H1 (cell line): ENCODE data around the gene DHRS4. TPM values are rescaled to one million over a fixed set of nuclear protein-coding genes. Genes with fewer than 3 reads are reported as not detected.
A peak's percentile ranks its signal among the peaks of the same experiment; 100 is the strongest.
"Not testable (repeated sequence)": the region's sequence is repeated elsewhere in the genome, so short reads cannot be mapped to it uniquely, and the experiment has no call there.

Experiments
- CTCF ChIA-PET: fragments of 300-600 bp; sonication (Branson Sonifier 250); formaldehyde crosslinking; loops from one replicate; lab custom pipeline; 2021; ENCODE audit not compliant: partially characterized antibody; lab: Charles Lee
- POLR2A ChIA-PET: fragments of 300-600 bp; sonication (Branson Sonifier 250); formaldehyde crosslinking; loops from one replicate; lab custom pipeline; 2021; ENCODE audit warnings: inconsistent platforms; ENCODE audit not compliant: partially characterized antibody; lab: Charles Lee
- DNase-seq, 2 experiments: peaks; one replicate each; pipeline versions ENCODE4 v3.0.0 to v3.0.0-alpha.2; 2010 to 2022; ENCODE audit warnings: low spot score in 2 of 2, low read depth in 1 of 2, mixed read lengths in 1 of 2
- FAIRE-seq: peaks from 2 replicates; lab custom pipeline; 2011; peaks lifted over from hg19 to GRCh38; lab: Jason Lieb, UNC
- H2AFZ ChIP-seq: 2 replicates; pipeline ENCODE4 v1.8.1; 2012; ENCODE audit warnings: low read length, inconsistent platforms
- H2AK5ac ChIP-seq: 2 replicates; pipeline ENCODE4 v1.6.1; 2013; ENCODE audit warnings: low read depth, low read length
- H2BK120ac ChIP-seq: replicated peaks from 2 replicates; pipeline ENCODE3; 2013; ENCODE audit warnings: low read depth, low read length, inconsistent platforms
- H2BK12ac ChIP-seq: 2 replicates; pipeline ENCODE4 v1.6.1; 2013; ENCODE audit warnings: low read depth, low read length
- H2BK15ac ChIP-seq: 2 replicates; pipeline ENCODE4 v1.6.1; 2013; ENCODE audit warnings: low read length
- H2BK20ac ChIP-seq: 2 replicates; pipeline ENCODE4 v1.6.1; 2013; ENCODE audit warnings: low read length
- H2BK5ac ChIP-seq: 2 replicates; pipeline ENCODE4 v1.6.1; 2013; ENCODE audit warnings: low read depth, low read length
- H3K14ac ChIP-seq: 2 replicates; pipeline ENCODE4 v1.6.1; 2013; ENCODE audit warnings: inconsistent platforms; ENCODE audit not compliant: insufficient read length
- H3K18ac ChIP-seq: 2 replicates; pipeline ENCODE4 v1.6.1; 2013; ENCODE audit warnings: low read length; ENCODE audit errors: extremely low read depth
- H3K23ac ChIP-seq: 2 replicates; pipeline ENCODE4 v1.6.1; 2013; ENCODE audit warnings: inconsistent platforms; ENCODE audit not compliant: insufficient read length
- H3K23me2 ChIP-seq: 2 replicates; pipeline ENCODE4 v1.6.1; 2013; ENCODE audit warnings: low read depth, low read length
- H3K27ac ChIP-seq: 2 replicates; pipeline ENCODE4 v1.6.1; 2011; ENCODE audit warnings: low read depth, low read length, inconsistent platforms
- H3K27me3 ChIP-seq, 4 experiments: replicated peaks in 1 of 4; 1 replicate in 1 of 4; 2 replicates in 3 of 4; pipeline versions ENCODE4 v1.6.1 to v1.8.1; 2011 to 2013; ENCODE audit warnings: low read length in 3 of 4, mild to moderate bottlenecking in 3 of 4, inconsistent platforms in 2 of 4, mixed read lengths in 2 of 4, moderate library complexity in 1 of 4; ENCODE audit not compliant: control insufficient read depth in 3 of 4, insufficient read depth in 3 of 4; ENCODE audit errors: extremely low read depth in 1 of 4
- H3K36me3 ChIP-seq, 4 experiments: 2 replicates each; pipeline versions ENCODE4 v1.6.1 to v1.8.1; 2011 to 2013; ENCODE audit warnings: mild to moderate bottlenecking in 4 of 4, low read length in 3 of 4, moderate library complexity in 2 of 4, control low read depth in 1 of 4, inconsistent platforms in 1 of 4; ENCODE audit not compliant: insufficient read depth in 4 of 4, control insufficient read depth in 2 of 4
- H3K4ac ChIP-seq: replicated peaks from 2 replicates; pipeline ENCODE3; 2013; ENCODE audit warnings: low read length, low read depth, mixed read lengths, inconsistent platforms; ENCODE audit not compliant: insufficient read length
- H3K4me1 ChIP-seq, 4 experiments: replicated peaks in 1 of 4; 1 replicate in 1 of 4; 2 replicates in 3 of 4; pipeline versions ENCODE4 v1.6.1 to v1.8.1; 2011 to 2013; ENCODE audit warnings: low read length in 3 of 4, inconsistent platforms in 2 of 4, mixed read lengths in 1 of 4; ENCODE audit not compliant: insufficient read depth in 4 of 4, control insufficient read depth in 3 of 4
- H3K4me2 ChIP-seq, 2 experiments: 2 replicates each; pipeline versions ENCODE4 v1.6.1 to v1.8.1; 2011 to 2013; ENCODE audit warnings: low read depth in 2 of 2, low read length in 2 of 2, control low read depth in 1 of 2, inconsistent platforms in 1 of 2, mild to moderate bottlenecking in 1 of 2; ENCODE audit not compliant: insufficient read depth in 1 of 2
- H3K4me3 ChIP-seq, 4 experiments: fragments of 200-600, 300-600 bp in 1 of 4; sonication (generic), shearing (Covaris generic), sonication (Bioruptor Twin) in 1 of 4; 2 replicates each; pipeline versions ENCODE4 v1.5.1 to v1.8.1; 2011 to 2016; ENCODE audit warnings: low read length in 4 of 4, low read depth in 3 of 4, control low read depth in 2 of 4, inconsistent platforms in 2 of 4, mild to moderate bottlenecking in 2 of 4, mixed read lengths in 1 of 4, moderate library complexity in 1 of 4; ENCODE audit not compliant: insufficient read depth in 2 of 4; ENCODE audit errors: extremely low read depth in 1 of 4
- H3K56ac ChIP-seq: replicated peaks from 2 replicates; pipeline ENCODE3; 2013; ENCODE audit warnings: low read depth, mild to moderate bottlenecking, mixed read lengths, low read length, inconsistent platforms; ENCODE audit not compliant: insufficient read length
- H3K79me1 ChIP-seq: 2 replicates; pipeline ENCODE4 v1.6.1; 2013; ENCODE audit warnings: low read depth, low read length, control low read depth
- H3K79me2 ChIP-seq, 2 experiments: 2 replicates each; pipeline versions ENCODE4 v1.6.1 to v1.8.1; 2012 to 2013; ENCODE audit warnings: low read length in 2 of 2, mild to moderate bottlenecking in 2 of 2, inconsistent platforms in 1 of 2; ENCODE audit not compliant: insufficient read depth in 2 of 2, control insufficient read depth in 1 of 2
- H3K9ac ChIP-seq, 4 experiments: replicated peaks in 1 of 4; 1 replicate in 1 of 4; 2 replicates in 3 of 4; pipeline versions ENCODE4 v1.6.1 to v1.8.1; 2011 to 2013; ENCODE audit warnings: low read depth in 3 of 4, low read length in 3 of 4, control low read depth in 2 of 4, mild to moderate bottlenecking in 2 of 4, moderate library complexity in 2 of 4, inconsistent platforms in 1 of 4; ENCODE audit errors: extremely low read depth in 1 of 4
- H3K9me3 ChIP-seq, 2 experiments: 2 replicates each; pipeline versions ENCODE4 v1.6.1 to v1.8.1; 2012 to 2013; ENCODE audit warnings: mild to moderate bottlenecking in 2 of 2, moderate library complexity in 2 of 2, control low read depth in 1 of 2, inconsistent platforms in 1 of 2, low read depth in 1 of 2, low read length in 1 of 2, mixed read lengths in 1 of 2; ENCODE audit not compliant: insufficient read depth in 2 of 2
- H4K20me1 ChIP-seq, 2 experiments: replicated peaks in 1 of 2; 2 replicates each; pipeline versions ENCODE3 to v1.8.1; 2011 to 2013; ENCODE audit warnings: inconsistent platforms in 2 of 2, low read length in 2 of 2, mild to moderate bottlenecking in 1 of 2; ENCODE audit not compliant: insufficient read depth in 2 of 2, control insufficient read depth in 1 of 2
- H4K5ac ChIP-seq: 2 replicates; pipeline ENCODE4 v1.6.1; 2013; ENCODE audit warnings: low read length, low read depth, mixed read lengths, inconsistent platforms; ENCODE audit not compliant: insufficient read length
- H4K8ac ChIP-seq: 2 replicates; pipeline ENCODE4 v1.8.0; 2013; ENCODE audit warnings: mild to moderate bottlenecking, moderate library complexity, low read length, inconsistent platforms; ENCODE audit not compliant: insufficient read depth; ENCODE audit errors: extremely low read depth
- H4K91ac ChIP-seq: replicated peaks from 2 replicates; pipeline ENCODE3; 2013; ENCODE audit warnings: low read length, mixed read lengths, inconsistent platforms; ENCODE audit not compliant: insufficient read length
- WGBS, 2 experiments: shearing (Covaris generic) in 1 of 2; methylation state at CpG; one replicate each; pipeline versions ENCODE4 v1.1.6 to v1.1.7; 2013 to 2015; ENCODE audit warnings: low lambda C conversion rate in 2 of 2, mixed read lengths in 2 of 2, inconsistent platforms in 1 of 2, low coverage in 1 of 2, missing lambda C conversion rate in 1 of 2; ENCODE audit not compliant: insufficient replicate concordance in 2 of 2, insufficient coverage in 1 of 2, insufficient read length in 1 of 2; ENCODE audit errors: extremely low coverage in 1 of 2, missing lambda C conversion rate in 1 of 2; 5-methylcytosine and 5-hydroxymethylcytosine counted together
- polyA plus RNA-seq, 7 experiments: library from polyadenylated mRNA; depleted of rRNA in 3 of 7; stranded (reverse) in 5 of 7; unstranded in 2 of 7; fragments of >200 nt in 5 of 7; fragments of 200-250 nt in 2 of 7; gene quantifications; 1 replicate in 5 of 7; 2 replicates in 1 of 7; 4 replicates in 1 of 7; pipeline versions ENCODE4 v1.2.1 to v1.2.3, GENCODE V29; 2011 to 2013; ENCODE audit warnings: missing spikeins in 2 of 7, mixed read lengths in 2 of 7
- total RNA-seq: library from RNA; stranded (reverse); fragmentation: NEBNext Ultra II Directional; extraction: Animal tissue kit (Norgen Biotek cat#: 25700); gene quantifications from 2 replicates; pipeline ENCODE4 v1.2.1, GENCODE V29; 2021

DHRS4 gene
- total and polyA plus RNA-seq, 2 of the 8 experiments (the other 6 are each of a cell fraction or from before 2014, with no cell fraction given): 11.7 to 16.2 TPM

DNA sequence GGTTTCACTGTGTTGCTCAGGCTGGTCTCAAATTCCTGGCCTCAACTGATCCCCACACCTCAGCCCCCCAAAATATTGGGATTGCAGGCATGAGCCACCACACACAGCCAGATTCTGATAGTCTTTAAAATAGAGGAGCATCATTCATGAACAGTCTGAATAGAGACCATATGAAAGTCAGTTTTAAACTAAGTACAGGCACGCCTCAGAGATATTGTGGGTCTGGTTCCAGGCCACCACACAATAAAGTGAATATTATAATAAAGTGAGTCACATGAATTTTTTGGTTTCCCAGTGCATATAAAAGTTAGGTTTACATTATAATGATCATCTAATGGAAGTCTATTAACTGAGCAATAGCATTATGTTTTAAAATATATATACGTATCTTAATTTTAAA, 8.1 kb downstream of the DHRS4 start:
- POLR2A ChIA-PET, H3K9ac ChIP-seq: not testable (repeated sequence)

DNA sequence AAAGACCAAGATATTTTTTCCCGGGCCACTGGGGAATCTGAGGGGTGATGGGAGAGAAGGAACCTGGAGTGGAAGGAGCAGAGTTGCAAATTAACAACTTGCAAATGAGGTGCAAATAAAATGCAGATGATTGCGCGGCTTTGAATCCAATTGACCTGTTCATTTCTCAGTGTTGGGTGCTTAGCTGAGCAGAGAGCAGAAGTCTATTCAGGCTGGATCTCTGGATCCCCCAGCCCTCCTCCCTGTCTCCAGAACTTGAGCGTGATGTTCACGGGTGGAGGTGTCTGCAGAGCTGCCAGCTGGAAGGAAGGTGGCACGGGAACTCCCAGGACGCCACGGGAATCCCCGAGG, 15.5 kb downstream of the DHRS4 start:
- H3K56ac ChIP-seq, H3K27me3 ChIP-seq, H2BK5ac ChIP-seq, H3K4me1 ChIP-seq, POLR2A ChIA-PET, H4K8ac ChIP-seq, H3K79me1 ChIP-seq, DNase-seq, CTCF ChIA-PET, H3K14ac ChIP-seq, H3K4ac ChIP-seq, H2BK12ac ChIP-seq, FAIRE-seq, H3K18ac ChIP-seq, H2BK15ac ChIP-seq, H2AFZ ChIP-seq, H3K9ac ChIP-seq, H2BK20ac ChIP-seq, H4K5ac ChIP-seq, H3K4me3 ChIP-seq, H3K23ac ChIP-seq, H3K27ac ChIP-seq, H4K20me1 ChIP-seq, H3K9me3 ChIP-seq, H3K79me2 ChIP-seq, H4K91ac ChIP-seq, H2AK5ac ChIP-seq, H3K23me2 ChIP-seq, H2BK120ac ChIP-seq, H3K36me3 ChIP-seq: not testable (repeated sequence)
- WGBS, 2 experiments: 63% methylated on average over 1 of the region's 9 CpGs; no CpG with 5 or more reads in 1 of the 2 experiments
- H3K4me2 ChIP-seq: peak overlapping the region in 1 of 2 experiments; percentile 59; a peak in 1 of 4 replicates

More for the DNA sequence above, 8.1 kb downstream of the DHRS4 start:
- DNase-seq, H4K8ac ChIP-seq, H3K79me2 ChIP-seq, H4K5ac ChIP-seq, H3K4me3 ChIP-seq, H3K4me1 ChIP-seq, H3K23ac ChIP-seq, H2AK5ac ChIP-seq, H2BK120ac ChIP-seq, CTCF ChIA-PET, H3K18ac ChIP-seq, FAIRE-seq, H2AFZ ChIP-seq, H3K79me1 ChIP-seq, H3K4ac ChIP-seq, H2BK20ac ChIP-seq, H3K23me2 ChIP-seq, H2BK5ac ChIP-seq, H2BK12ac ChIP-seq, H3K9me3 ChIP-seq, H3K27me3 ChIP-seq, H3K27ac ChIP-seq, H3K36me3 ChIP-seq, H4K91ac ChIP-seq, H3K56ac ChIP-seq, H3K14ac ChIP-seq, H3K4me2 ChIP-seq, H2BK15ac ChIP-seq, H4K20me1 ChIP-seq: not testable (repeated sequence)
- 92% methylated on average over 1 of the region's 2 CpGs; no CpG with 5 or more reads in 1 of the 2 experiments for WGBS, 2 experiments
